Stomach (tissue), 4 donors: Measurements from ENCODE around the gene RYR3.

Source experiments
- POLR2A ChIP-seq, 4 donors: fragments of 450-650 bp; IDR thresholded peaks; one replicate each; pipeline ENCODE4 v1.6.1; 2016; ENCODE audit warnings: antibody characterized with exemption in 4 of 4, control low read depth in 2 of 4, mild to moderate bottlenecking in 1 of 4, moderate library complexity in 1 of 4
- POLR2AphosphoS5 ChIP-seq, 3 donors: sonication (generic); formaldehyde crosslinking; IDR thresholded peaks; one replicate each; pipeline ENCODE4 v1.6.1; 2016; ENCODE audit warnings: antibody characterized with exemption in 3 of 3
- TF ChIP-seq, protein P1 (sequence below), 7 experiments: fragments of 450-650 bp in 4 of 7; fragments of 200-600 bp in 3 of 7; sonication (generic) in 3 of 7; IDR thresholded peaks; one replicate each; pipeline ENCODE4 v1.5.1; 2016 to 2019; ENCODE audit warnings: antibody characterized with exemption in 7 of 7, control low read depth in 2 of 7, mild to moderate bottlenecking in 1 of 7

DNA sequence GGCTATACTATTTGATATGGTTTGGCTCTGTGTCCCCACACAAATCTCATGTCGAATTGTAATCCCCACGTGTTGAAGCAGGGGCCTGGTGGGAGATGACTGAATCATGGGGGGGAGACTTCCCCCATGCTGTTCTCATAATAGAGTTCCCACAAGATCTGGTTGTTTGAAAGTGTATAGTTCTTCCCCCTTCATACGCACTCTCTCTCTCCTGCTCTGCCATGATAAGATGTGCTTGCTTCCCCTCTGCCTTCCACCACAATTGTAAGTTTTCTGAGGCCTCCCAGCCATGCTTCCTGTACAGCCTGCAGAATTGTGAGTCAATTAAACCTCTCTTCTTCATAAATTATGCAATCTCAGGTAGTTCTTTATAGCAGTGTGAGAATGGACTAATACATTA lies 367.4 kb downstream of the RYR3 start:
- TF ChIP-seq POLR2AphosphoS5 (IDR thresholded peaks at IDR 0.05) (no peak), POLR2A (IDR thresholded peaks at IDR 0.05) (no peak)
- TF ChIP-seq, protein P1, sequence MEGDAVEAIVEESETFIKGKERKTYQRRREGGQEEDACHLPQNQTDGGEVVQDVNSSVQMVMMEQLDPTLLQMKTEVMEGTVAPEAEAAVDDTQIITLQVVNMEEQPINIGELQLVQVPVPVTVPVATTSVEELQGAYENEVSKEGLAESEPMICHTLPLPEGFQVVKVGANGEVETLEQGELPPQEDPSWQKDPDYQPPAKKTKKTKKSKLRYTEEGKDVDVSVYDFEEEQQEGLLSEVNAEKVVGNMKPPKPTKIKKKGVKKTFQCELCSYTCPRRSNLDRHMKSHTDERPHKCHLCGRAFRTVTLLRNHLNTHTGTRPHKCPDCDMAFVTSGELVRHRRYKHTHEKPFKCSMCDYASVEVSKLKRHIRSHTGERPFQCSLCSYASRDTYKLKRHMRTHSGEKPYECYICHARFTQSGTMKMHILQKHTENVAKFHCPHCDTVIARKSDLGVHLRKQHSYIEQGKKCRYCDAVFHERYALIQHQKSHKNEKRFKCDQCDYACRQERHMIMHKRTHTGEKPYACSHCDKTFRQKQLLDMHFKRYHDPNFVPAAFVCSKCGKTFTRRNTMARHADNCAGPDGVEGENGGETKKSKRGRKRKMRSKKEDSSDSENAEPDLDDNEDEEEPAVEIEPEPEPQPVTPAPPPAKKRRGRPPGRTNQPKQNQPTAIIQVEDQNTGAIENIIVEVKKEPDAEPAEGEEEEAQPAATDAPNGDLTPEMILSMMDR (IDR thresholded peaks at IDR 0.05): no peak
